ENCODE results near the gene NECAB3.
"Not testable (repeated sequence)": the region's sequence is repeated elsewhere in the genome, so short reads cannot be mapped to it uniquely, and the experiment has no call there.

NECAB3 gene

GRCh38 chr20:33648396-33649004, 25.7 kb downstream of the NECAB3 start:
- DNase-seq = no peak

GRCh38 chr20:33647603-33648395, 26.4 kb downstream of the NECAB3 start:
- no peak for DNase-seq

DNA sequence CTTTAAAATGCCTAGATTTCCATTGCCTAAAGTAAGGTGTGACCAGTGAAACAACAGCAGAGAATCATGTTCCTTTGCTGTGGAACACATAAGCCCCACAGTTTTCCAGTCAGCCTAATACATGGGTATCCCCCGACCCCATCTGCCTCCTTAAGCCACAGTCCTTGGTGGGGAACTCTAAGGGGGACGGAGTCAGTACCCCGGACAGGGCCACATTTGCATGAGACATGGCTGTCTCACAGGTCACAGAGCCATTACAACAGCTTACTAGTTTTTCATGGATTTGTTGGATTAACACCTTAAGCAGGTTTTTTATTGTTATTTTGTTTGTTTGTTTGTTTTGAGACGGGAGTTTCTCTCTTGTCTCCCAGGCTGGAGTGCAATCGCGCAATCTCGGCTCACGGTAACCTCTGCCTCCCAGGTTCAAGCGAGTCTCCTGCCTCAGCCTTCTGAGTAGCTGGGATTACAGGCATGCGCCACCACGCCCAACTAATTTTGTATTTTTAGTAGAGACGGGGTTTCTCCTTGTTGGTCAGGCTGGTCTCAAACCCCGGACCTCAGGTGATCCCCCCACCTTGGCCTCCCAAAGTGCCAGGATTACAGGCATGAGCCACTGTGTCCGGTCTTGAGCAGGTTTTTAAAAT, 27.1 kb downstream of the NECAB3 start:
- DNase-seq = not testable (repeated sequence)

- DNase-seq = no peak
These were observed 28.0 kb downstream of the NECAB3 start for GRCh38 chr20:33646191-33646590.

DNA sequence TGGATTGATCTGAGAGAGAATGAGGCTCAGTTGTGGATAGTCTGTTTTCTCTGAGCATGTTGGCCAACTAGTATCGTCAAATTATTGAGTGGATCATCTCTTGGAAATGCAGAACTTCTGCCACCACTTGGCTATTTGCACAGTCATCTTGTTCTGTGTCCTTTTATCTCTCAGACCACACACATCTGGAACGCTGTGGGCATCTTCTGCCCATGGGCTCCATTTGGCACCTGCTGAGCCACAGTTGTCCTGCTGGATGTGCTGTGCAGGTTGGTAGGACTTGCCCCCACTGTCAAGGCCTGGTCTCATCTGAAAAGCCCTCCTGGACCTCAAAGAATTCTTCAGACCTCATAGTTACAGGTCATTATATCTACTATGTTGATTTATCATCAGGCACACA, 28.8 kb downstream of the NECAB3 start:
- DNase-seq = no peak

DNA sequence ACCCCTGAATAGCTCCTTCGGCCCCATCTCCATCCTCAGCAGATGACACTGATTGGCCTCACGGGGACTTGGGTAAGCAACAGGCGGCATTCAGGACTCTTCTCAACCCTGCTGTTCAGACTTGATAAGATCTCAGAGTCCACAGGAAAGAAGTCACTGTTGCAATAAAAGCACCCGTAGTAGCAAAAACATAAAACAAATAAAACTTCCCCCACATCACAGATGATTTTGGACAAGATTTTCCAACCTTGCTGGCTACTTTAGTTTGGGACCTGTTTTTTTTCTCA, 29.2 kb downstream of the NECAB3 start:
- no peak for DNase-seq

DNA sequence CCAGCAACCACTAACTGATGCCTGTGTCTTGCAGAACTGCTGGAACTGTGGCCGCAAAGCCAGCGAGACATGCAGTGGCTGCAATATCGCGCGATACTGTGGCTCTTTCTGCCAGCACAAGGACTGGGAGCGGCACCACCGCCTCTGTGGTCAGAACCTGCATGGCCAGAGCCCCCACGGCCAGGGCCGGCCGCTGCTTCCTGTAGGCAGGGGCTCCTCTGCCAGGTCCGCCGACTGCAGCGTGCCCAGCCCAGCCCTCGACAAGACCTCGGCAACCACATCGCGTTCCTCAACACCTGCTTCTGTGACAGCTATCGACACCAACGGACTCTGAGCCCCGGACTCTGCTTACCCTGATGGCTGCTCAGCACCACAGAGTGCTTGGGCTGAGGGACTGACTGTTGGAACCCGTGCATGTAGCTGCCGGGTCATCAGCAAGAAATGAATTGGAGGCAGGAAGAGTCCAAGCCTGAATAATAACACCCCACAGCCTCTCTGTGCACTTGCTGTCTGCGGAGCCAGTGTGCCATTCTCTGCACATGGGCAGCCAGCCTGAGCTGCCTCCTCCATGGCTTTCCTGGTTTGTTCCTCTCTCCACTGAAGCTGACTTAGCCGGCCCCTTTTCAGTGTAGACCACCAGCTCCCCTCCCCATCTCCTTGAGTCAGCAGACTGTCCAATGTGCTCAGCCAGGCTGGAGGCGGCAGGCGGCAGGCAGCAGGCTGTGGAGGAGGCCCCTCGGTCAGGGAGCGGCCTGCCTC, 29.7 kb downstream of the NECAB3 start:
- DNase-seq = no peak

- DNase-seq = no peak
These were observed 33.9 kb downstream of the NECAB3 start for GRCh38 chr20:33640287-33640686.

DNA sequence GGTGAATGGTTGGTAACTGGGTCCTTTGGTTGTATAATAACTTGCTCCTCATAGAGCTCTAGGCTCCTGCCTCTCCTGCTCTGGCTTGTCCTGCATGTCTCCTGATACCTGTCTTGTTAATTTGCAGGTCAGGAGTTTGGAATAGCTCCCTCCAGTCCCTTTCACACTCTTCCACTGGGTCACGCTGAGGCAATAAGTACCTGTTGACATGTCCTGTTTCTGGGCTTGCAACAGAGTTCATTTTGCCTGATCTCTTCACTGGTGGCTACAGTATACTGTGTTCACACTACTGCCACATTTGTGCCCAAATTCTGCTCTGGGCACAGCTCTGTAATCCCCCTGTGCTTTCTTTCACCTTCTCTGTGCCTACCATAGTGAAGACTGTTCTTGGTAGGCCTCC, 37.5 kb downstream of the NECAB3 start:
- no peak for DNase-seq

DNA sequence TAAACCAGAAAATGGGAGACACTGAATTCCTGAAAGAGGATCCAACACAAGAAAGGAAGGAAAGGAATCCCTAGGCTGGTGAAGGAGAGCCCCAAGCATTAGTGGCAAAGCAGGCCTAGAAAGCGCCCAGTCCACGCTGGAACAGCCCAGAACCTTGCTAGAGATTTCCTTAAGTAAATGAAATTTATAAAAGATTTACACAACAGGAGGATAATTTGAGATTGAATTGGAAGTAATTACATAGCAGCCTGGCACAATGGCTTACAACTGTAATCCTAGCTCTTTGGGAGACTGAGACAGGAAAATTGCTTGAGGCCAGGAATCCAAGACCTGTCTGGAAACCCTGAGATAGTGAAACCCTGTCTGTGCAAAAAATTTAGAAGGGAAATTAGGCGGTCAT, 38.9 kb downstream of the NECAB3 start:
- no peak for DNase-seq

GRCh38 chr20:33631910-33632309, 42.3 kb downstream of the NECAB3 start:
- not testable (repeated sequence) for DNase-seq

GRCh38 chr20:33630507-33630906, 43.7 kb downstream of the NECAB3 start:
- no peak for DNase-seq

DNA sequence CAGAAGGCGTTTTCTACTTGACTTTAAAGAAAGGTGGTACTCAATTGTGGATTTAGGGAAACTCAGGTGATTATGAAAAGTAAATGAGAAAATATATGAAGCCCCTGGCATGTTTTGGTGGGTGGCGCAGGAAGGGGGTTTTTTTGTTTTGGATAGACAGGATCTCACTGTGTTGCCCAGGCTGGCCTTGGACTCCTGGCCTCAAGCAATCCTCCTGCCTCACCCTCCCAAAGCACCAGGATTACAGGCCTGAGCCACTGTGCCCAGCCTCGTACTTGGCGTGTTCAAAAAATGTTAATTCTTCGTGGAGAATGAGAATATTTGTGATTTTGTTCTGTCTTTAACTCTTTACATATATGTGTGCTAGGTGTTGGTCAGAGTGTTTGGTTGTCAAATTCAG, 44.2 kb downstream of the NECAB3 start:
- no peak for DNase-seq

- DNase-seq = no peak
These were observed 44.7 kb downstream of the NECAB3 start for GRCh38 chr20:33629533-33629932.

GRCh38 chr20:33627577-33628216, 46.5 kb downstream of the NECAB3 start:
- DNase-seq = no peak

DNA sequence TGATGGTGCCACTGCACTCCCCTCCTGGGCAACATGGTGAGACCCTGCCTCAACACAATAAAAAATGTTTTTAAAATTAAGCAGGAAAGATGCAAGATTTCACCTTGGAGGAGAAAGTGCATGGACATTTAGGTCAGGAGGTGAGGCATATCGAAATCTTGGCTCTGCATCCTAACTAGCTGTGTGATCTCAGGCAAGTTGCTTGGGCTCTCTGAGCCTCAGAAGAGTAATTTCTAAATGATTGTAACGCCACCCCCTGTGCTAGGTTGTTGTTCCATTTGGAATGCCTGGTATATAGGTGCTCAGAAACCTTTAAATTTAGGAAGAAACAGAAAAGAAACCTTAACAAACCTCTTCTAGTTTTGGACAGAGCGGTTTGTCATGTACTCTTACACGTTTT, 48.0 kb downstream of the NECAB3 start:
- no peak for DNase-seq

DNA sequence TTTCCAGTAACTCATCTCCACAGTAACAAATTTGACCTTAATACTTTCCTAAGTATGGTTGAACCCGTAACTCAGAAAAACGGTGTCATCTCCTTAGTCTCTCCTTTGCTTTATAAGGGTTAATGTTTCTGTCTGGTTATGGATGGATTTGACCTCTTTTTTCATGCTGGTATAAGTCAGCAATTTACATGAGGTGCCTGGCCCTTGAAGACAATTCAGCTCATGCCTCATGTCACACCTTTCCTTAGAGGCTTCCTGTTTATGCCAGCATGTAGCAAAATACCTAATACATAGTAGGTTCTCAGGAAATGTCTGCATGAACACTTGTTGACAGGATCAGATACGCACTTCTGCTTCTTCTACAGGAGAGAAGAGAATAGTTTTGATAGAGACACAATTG, 49.8 kb downstream of the NECAB3 start:
- DNase-seq = no peak

GRCh38 chr20:33622705-33623365, 51.4 kb downstream of the NECAB3 start:
- no peak for DNase-seq

GRCh38 chr20:33621717-33622400, 52.4 kb downstream of the NECAB3 start:
- DNase-seq = no peak

GRCh38 chr20:33612001-33612400, 62.2 kb downstream of the NECAB3 start:
- no peak for DNase-seq

DNA sequence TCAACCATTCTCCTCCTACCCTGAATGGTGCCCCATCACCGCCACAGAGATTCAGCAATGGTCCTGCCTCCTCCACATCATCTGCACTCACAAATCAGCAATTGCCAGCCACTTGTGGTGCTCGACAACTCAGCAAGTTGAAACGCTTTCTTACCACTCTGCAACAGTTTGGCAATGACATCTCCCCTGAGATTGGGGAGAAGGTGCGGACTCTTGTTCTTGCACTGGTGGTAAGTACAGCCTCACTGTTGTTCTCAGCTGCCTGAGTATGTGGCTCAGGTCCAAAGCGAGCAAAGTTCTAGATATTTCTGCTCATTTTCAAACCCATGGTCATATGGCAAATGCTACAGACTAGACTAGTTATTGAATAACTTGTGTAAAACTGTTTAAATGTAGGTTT, 63.1 kb downstream of the NECAB3 start:
- no peak for DNase-seq

DNA sequence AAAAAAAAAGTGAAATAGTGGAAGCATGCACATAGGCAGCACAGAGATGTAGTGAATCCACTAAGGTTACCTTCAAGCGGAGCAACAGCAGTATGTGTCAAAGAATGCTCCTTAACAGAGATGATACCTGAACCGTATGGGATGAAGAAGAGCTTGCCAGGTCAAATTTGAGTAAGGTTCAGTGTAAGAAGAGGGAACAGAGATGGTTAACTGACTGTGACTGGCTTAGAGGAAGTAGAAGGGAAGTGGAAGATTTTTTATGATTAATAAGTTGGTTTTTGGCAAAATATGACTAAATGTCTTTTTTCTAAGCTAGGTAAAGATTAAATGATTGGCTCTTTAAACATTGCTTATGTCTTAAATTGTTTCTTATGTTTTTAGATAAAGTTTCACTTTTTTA, 64.7 kb downstream of the NECAB3 start:
- no peak for DNase-seq

Measured in SHP77 (cell line).